ENCODE measurements around the gene FAR1.
"Not testable (repeated sequence)": the region's sequence is repeated elsewhere in the genome, so short reads cannot be mapped to it uniquely, and the experiment has no call there.

The FAR1 gene

DNA sequence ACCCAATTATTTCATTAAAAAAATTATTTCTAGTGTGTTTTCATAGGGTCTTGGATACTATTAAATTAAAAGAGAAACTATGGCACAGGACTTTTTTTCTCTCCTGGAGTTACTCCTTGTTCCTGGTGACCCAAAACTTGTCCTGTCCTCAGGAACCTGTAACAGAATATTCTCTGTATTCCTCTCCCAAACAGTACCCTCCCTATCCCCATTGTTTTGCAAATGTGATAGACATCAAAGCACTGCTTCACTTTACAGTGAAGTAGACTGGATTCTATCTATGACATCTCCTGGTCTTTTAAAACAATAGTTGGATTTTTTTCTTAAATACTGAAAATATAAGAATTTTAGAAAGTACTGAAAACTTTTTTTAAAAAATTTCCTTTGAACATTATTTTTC is 37.2 kb downstream of the FAR1 start:
- no peak for DNase-seq (ENCODE audit: low spot score)
- Mint-ChIP-seq H3K4me3 (no peak overlapping the region), H3K27ac (no peak overlapping the region), H3K9me3 (no peaks in the 10 kb centered on the region), H3K36me3 (ENCODE audit: low read depth) (peaks cover 24% of the 10 kb centered on the region), H3K4me1 (ENCODE audit: low read depth) (no peaks in the 10 kb centered on the region), H3K27me3 (ENCODE audit: low read depth) (no peaks in the 10 kb centered on the region)

DNA sequence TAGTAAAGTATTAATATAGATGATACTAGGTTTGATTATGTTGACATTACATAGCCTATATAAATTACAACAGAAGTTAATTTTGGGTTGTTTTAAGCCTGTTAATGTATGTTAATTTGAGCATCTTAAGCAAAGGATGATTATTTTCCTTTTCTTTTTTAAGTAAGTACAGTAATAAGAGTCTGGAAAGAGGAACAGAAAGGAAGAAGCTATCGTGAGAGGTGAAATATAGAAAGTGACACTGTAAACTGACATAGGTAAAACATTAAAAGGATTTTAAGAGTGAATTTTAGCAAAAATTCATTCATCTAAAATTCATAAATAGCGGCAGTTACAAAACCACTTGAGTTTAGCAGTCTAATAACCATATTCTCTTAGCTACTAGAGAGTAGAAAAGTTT is 45.5 kb downstream of the FAR1 start:
- peaks cover 40% of the 10 kb centered on the region for H3K36me3 Mint-ChIP-seq (ENCODE audit: low read depth)
- H3K4me3 Mint-ChIP-seq, result no peak overlapping the region
- no peak overlapping the region for H3K27ac Mint-ChIP-seq
- no peaks in the 10 kb centered on the region for H3K27me3 Mint-ChIP-seq (ENCODE audit: low read depth)
- DNase-seq (ENCODE audit: low spot score), result no peak
- no peaks in the 10 kb centered on the region for H3K9me3 Mint-ChIP-seq
- H3K4me1 Mint-ChIP-seq (ENCODE audit: low read depth), result peaks cover 8% of the 10 kb centered on the region

DNA sequence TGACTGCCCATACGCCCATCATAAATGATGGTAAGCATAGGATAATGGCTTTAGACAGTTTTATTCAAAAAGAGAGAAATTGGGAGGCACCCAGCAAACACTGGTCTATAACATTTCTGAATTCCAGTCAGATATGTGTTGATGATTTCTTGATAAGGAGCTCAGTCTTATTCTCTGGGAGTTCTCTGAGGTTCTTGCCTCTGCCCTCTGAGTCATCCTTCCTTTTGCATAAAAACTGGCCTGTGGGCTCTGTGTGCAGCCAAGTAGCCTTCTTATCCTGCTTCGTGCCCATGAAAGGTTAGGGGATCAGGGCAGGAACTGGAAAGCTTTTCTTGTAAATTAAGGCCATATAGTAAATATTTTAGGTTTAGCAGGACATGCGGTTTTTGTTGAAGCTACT is 48.9 kb downstream of the FAR1 start:
- no peak for DNase-seq (ENCODE audit: low spot score)
- Mint-ChIP-seq H3K36me3 (ENCODE audit: low read depth) (peaks cover 29% of the 10 kb centered on the region), H3K27me3 (ENCODE audit: low read depth) (no peaks in the 10 kb centered on the region), H3K4me1 (ENCODE audit: low read depth) (peaks cover 8% of the 10 kb centered on the region), H3K9me3 (no peaks in the 10 kb centered on the region), H3K27ac (no peak overlapping the region), H3K4me3 (no peak overlapping the region)

DNA sequence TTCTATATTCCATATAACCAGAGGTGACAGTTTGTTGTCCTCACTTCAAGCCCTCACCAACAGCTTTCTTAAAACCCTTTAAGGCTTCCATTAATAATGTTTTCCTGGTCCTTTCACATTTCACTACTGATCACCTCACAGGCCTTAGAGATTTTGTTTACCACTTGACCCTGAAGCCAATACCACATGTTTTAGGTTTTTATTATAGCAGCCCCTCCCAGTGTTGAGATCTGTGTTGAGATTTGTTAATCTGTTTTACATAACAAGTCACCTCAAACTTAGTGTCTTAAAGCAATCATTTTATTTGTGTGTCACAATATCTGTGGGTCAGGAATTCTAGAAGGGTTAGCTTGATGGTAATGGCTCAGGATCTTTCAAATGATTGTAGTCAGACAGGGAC is 49.9 kb downstream of the FAR1 start:
- no peak overlapping the region for H3K4me3 Mint-ChIP-seq
- H3K9me3 Mint-ChIP-seq, result no peaks in the 10 kb centered on the region
- peaks cover 35% of the 10 kb centered on the region for H3K36me3 Mint-ChIP-seq (ENCODE audit: low read depth)
- H3K27ac Mint-ChIP-seq, result peak overlapping the region; percentile 2
- H3K4me1 Mint-ChIP-seq (ENCODE audit: low read depth), result peaks cover 8% of the 10 kb centered on the region
- DNase-seq (ENCODE audit: low spot score), result no peak
- no peaks in the 10 kb centered on the region for H3K27me3 Mint-ChIP-seq (ENCODE audit: low read depth)

DNA sequence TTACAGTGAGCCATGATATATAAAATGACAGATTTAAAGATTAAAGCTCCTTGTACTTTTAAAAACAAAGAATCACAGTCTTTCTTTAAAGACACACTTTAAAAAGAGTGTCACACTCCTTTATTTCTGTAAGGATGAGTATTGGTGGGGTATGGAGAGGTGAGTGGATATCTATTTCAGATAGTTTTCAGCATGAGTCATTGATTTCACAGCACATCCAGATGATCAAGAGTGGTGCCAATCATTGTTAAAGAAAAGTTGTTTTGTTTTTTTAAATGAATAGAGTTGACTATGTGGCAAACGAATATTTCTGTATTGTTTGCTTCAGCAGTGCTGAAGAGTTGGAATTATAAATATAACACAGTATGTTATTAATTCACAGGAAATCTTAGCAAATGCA is 52.5 kb downstream of the FAR1 start:
- peaks cover 30% of the 10 kb centered on the region for H3K36me3 Mint-ChIP-seq (ENCODE audit: low read depth)
- H3K27ac Mint-ChIP-seq, result no peak overlapping the region
- H3K4me3 Mint-ChIP-seq, result no peak overlapping the region
- no peak for DNase-seq (ENCODE audit: low spot score)
- no peaks in the 10 kb centered on the region for H3K9me3 Mint-ChIP-seq
- H3K27me3 Mint-ChIP-seq (ENCODE audit: low read depth), result no peaks in the 10 kb centered on the region
- H3K4me1 Mint-ChIP-seq (ENCODE audit: low read depth), result peaks cover 8% of the 10 kb centered on the region

DNA sequence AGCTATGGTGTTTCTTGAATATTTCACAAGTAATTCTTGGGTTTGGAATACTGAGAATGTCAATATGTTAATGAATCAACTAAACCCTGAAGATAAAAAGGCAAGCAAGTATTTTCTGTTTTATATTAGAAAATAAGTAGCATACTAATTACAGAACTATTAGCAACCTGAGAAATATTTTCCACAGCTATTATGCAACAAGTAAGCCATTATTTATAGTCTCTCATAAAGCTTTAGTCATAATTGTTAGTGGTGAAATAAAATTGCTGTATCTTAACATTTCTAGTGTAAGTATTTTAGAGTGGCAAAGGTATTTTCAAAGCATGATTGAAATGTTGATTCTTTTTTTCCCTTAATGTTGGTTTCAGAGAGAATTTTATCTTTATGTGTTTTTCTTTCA is 53.3 kb downstream of the FAR1 start:
- Mint-ChIP-seq H3K9me3 (no peaks in the 10 kb centered on the region), H3K27ac (no peak overlapping the region), H3K27me3 (ENCODE audit: low read depth) (no peaks in the 10 kb centered on the region), H3K4me3 (no peak overlapping the region), H3K4me1 (ENCODE audit: low read depth) (peaks cover 8% of the 10 kb centered on the region), H3K36me3 (ENCODE audit: low read depth) (peaks cover 29% of the 10 kb centered on the region)
- DNase-seq (ENCODE audit: low spot score), result no peak

DNA sequence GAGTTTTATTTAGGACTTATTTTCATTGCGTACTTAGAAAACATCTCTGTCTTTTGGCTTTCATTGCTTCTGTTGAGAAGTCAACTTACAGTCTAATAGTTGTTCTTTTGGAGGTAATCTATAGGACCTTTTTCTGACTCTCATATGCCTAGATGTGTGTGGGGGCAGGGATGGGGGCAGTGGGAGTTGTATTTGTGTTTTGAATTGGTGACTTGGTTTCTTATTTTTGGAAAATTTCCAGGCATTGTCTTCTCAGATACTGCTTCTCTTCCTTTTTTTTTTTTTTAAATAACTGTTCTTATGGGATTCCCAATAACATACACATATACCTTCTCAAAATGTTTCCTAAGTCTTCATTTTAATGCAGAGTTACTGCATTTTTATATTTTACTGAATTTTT is 58.0 kb downstream of the FAR1 start:
- Mint-ChIP-seq H3K27ac (no peak overlapping the region), H3K27me3 (ENCODE audit: low read depth) (no peaks in the 10 kb centered on the region), H3K9me3 (no peaks in the 10 kb centered on the region), H3K36me3 (ENCODE audit: low read depth) (peaks cover 39% of the 10 kb centered on the region), H3K4me1 (ENCODE audit: low read depth) (no peaks in the 10 kb centered on the region), H3K4me3 (no peak overlapping the region)
- no peak for DNase-seq (ENCODE audit: low spot score)

DNA sequence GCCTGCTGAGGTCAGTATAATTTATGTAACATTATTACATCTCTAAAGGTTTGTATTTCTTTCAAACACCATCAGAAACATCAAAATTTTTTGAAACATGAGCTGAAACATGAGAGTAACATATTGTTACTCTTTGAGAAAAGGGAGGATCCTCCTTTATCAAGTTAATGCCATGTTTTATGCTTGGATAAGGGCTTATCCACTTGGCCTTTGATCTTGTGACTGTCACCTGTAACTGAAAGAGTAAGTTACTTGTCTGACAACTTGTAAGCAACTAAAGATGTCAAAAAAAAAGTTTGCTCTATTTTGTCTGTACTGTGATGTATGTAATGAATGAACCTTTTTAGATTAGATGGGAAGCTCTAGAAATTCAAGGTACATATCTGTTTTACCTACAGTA is 59.6 kb downstream of the FAR1 start:
- H3K36me3 Mint-ChIP-seq (ENCODE audit: low read depth), result peaks cover 35% of the 10 kb centered on the region
- no peaks in the 10 kb centered on the region for H3K4me1 Mint-ChIP-seq (ENCODE audit: low read depth)
- no peak overlapping the region for H3K27ac Mint-ChIP-seq
- no peak overlapping the region for H3K4me3 Mint-ChIP-seq
- H3K27me3 Mint-ChIP-seq (ENCODE audit: low read depth), result no peaks in the 10 kb centered on the region
- DNase-seq (ENCODE audit: low spot score), result no peak
- H3K9me3 Mint-ChIP-seq, result no peaks in the 10 kb centered on the region

DNA sequence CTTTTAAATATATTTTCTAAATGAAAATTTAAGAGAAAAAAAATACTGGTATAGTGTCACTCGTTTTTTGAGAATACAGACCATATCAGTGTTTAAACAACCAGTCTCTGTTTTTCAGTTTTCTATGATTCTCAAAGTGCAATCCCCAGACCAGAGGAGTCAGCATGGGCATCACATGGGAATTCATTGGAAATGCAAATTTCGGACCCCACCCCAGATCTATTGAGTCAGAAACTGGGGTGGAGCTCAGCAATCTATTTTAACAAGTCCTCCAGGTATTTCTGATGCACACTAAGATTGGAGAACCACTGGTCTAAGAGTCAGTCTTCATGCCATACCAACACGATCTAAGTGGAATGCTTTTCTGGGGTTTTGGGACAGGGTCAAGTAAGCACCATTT is 66.1 kb downstream of the FAR1 start:
- H3K27me3 Mint-ChIP-seq (ENCODE audit: low read depth), result peaks cover 6% of the 10 kb centered on the region
- no peak overlapping the region for H3K27ac Mint-ChIP-seq
- H3K4me1 Mint-ChIP-seq (ENCODE audit: low read depth), result no peaks in the 10 kb centered on the region
- H3K9me3 Mint-ChIP-seq, result no peaks in the 10 kb centered on the region
- no peak overlapping the region for H3K4me3 Mint-ChIP-seq
- DNase-seq (ENCODE audit: low spot score), result no peak
- H3K36me3 Mint-ChIP-seq (ENCODE audit: low read depth), result peaks cover 1% of the 10 kb centered on the region

DNA sequence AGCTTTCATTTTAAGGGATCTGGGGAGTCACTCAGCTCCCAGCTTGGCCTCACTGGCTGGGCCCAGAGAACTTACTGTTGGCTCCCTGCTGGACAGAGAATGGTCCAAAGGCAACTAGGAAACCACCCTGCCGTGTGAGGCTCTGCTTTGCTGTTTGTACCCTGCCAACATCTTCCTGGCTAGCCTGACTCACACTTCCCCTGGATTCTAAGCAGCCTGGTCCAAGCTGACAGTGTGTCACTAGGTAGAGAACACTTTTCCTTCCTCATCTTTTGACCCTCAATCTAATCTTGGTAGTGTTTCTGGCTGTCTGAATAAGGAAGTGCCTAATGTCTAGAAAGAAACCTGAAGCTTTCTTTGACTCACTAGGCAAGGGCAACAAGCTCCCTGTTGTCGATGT is 76.7 kb downstream of the FAR1 start:
- Mint-ChIP-seq H3K27me3 (ENCODE audit: low read depth) (peaks cover 15% of the 10 kb centered on the region), H3K27ac (no peak overlapping the region), H3K4me3 (no peak overlapping the region), H3K9me3 (no peaks in the 10 kb centered on the region), H3K36me3 (ENCODE audit: low read depth) (no peaks in the 10 kb centered on the region), H3K4me1 (ENCODE audit: low read depth) (no peaks in the 10 kb centered on the region)
- no peak for DNase-seq (ENCODE audit: low spot score)

DNA sequence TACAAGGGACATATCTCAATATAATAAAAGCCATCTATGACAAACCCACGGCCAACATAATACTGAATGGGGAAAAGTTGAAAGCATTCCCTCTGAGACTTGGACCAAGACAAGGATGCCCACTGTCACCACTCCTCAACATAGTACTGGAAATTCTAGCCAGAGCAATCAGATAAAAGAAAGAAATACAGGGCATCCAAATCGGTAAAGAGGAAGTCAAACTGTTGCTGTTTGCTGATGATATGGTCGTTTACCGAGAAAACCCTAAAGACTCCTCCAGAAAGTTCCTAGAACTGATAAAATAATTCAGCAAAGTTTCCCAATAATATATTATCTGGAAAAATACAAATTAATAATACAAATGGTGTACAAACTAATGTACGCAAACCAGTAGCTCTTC is 84.8 kb downstream of the FAR1 start:
- H3K4me1 Mint-ChIP-seq (ENCODE audit: low read depth); H3K4me3 Mint-ChIP-seq; H3K9me3 Mint-ChIP-seq; DNase-seq (ENCODE audit: low spot score); H3K36me3 Mint-ChIP-seq (ENCODE audit: low read depth); H3K27ac Mint-ChIP-seq: not testable (repeated sequence)
- H3K27me3 Mint-ChIP-seq (ENCODE audit: low read depth), result peaks cover 26% of the 10 kb centered on the region

DNA sequence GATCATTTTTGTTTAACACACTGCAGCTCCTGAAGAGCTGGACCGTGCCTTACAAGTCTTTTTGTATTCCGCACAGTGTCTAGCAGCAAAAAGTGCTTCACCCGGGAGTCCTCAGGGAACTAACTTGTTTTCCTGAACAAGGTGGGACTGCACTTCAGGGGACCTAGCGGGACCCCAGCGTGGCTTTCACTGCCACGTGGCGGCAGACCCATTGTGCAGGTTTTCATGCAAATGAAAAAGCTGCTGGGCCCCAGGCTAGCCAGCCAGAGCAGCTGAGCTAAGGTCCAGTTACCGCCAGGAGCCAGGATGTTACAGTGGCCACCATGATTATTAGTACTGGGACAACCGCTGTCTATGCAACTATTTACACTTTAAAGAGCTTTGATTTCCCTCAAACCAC is 90.6 kb downstream of the FAR1 start:
- H3K27ac Mint-ChIP-seq, result no peak overlapping the region
- H3K9me3 Mint-ChIP-seq, result no peaks in the 10 kb centered on the region
- H3K4me3 Mint-ChIP-seq, result no peak overlapping the region
- no peaks in the 10 kb centered on the region for H3K36me3 Mint-ChIP-seq (ENCODE audit: low read depth)
- no peaks in the 10 kb centered on the region for H3K4me1 Mint-ChIP-seq (ENCODE audit: low read depth)
- H3K27me3 Mint-ChIP-seq (ENCODE audit: low read depth), result peaks cover 21% of the 10 kb centered on the region
- no peak for DNase-seq (ENCODE audit: low spot score)

DNA sequence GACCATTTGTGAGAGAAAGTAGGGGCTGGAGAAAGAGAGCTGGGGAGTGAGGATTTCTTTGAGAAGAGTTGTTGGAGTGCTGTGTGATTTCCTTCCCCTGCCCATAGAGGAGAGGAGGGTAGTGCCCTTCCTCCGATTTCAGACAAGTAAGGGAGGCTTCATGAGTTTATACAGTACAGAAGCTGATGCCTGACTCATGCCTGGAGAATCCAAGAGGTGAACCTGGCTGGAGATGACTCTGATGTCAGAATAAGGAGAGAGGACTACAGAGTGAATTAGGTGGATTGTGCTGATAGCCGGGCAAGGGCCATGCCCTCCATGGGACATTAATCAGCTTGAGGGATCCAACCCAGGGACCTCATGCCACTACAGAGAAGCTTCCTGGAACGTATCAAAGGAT is 91.6 kb downstream of the FAR1 start:
- no peak overlapping the region for H3K27ac Mint-ChIP-seq
- no peaks in the 10 kb centered on the region for H3K36me3 Mint-ChIP-seq (ENCODE audit: low read depth)
- H3K27me3 Mint-ChIP-seq (ENCODE audit: low read depth), result peaks cover 18% of the 10 kb centered on the region
- no peaks in the 10 kb centered on the region for H3K9me3 Mint-ChIP-seq
- no peak overlapping the region for H3K4me3 Mint-ChIP-seq
- DNase-seq (ENCODE audit: low spot score), result no peak
- no peaks in the 10 kb centered on the region for H3K4me1 Mint-ChIP-seq (ENCODE audit: low read depth)

DNA sequence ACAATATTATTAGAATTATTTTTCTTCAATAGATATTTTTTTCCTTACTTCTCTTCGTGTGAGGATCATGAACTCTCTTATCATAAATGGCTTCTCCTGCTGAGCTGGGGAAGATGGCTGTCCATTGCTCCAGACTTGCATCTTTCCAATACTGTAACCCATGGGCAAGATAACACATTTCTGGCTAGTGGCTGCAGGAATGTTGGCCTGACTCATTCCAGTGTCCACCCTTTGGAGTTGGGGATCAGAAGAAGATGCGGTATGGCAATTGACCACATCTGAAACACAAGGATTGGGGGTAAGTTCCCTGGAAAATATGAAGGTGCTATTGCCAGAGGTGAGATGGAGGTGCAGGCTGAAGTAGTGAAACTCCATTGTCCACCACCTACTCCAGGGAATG is 92.8 kb downstream of the FAR1 start:
- DNase-seq (ENCODE audit: low spot score), result no peak
- Mint-ChIP-seq H3K27me3 (ENCODE audit: low read depth) (peaks cover 10% of the 10 kb centered on the region), H3K4me1 (ENCODE audit: low read depth) (no peaks in the 10 kb centered on the region), H3K9me3 (no peaks in the 10 kb centered on the region), H3K27ac (no peak overlapping the region), H3K4me3 (no peak overlapping the region), H3K36me3 (ENCODE audit: low read depth) (no peaks in the 10 kb centered on the region)

DNA sequence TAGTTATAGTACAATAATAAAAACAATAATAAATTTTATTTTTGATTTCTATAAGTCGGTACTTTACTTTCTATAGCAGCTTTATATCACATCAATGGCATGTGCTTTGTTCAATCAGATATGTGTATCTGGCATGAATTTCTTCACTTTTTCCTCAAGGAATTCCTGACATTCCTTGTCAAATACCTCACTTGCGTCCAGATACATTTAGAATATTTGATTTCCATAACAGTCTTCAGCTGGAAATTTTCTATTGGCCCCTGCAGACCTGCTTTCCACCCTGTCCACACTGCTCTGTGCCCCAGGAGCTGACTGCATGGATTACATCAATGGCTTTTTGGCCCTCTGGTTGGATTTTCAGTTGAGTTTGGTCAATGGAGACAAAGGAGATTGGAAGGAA is 93.2 kb downstream of the FAR1 start:
- no peak overlapping the region for H3K4me3 Mint-ChIP-seq
- no peak for DNase-seq (ENCODE audit: low spot score)
- no peaks in the 10 kb centered on the region for H3K36me3 Mint-ChIP-seq (ENCODE audit: low read depth)
- no peak overlapping the region for H3K27ac Mint-ChIP-seq
- H3K9me3 Mint-ChIP-seq, result no peaks in the 10 kb centered on the region
- peaks cover 6% of the 10 kb centered on the region for H3K27me3 Mint-ChIP-seq (ENCODE audit: low read depth)
- H3K4me1 Mint-ChIP-seq (ENCODE audit: low read depth), result no peaks in the 10 kb centered on the region

DNA sequence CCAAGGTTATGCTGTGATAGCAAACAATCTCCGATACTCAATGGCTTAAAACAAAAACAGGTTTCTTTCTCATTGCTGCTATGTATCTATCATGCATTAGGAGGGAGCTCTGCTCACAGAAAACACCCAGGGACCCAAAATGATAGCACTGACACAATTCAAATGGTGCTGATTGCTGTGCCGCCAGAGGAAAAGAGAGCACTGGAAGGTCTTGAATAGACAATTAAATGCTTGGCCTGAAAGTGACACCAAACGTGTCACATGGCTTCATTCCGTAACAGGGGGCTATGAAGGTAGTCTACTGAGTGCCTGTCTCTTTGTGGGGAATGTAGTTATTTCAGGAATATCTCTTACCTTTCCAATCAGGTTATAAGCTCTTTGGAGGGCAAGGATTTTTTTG is 94.2 kb downstream of the FAR1 start:
- H3K27ac Mint-ChIP-seq, result no peak overlapping the region
- DNase-seq (ENCODE audit: low spot score), result no peak
- H3K4me3 Mint-ChIP-seq, result no peak overlapping the region
- H3K36me3 Mint-ChIP-seq (ENCODE audit: low read depth), result no peaks in the 10 kb centered on the region
- H3K4me1 Mint-ChIP-seq (ENCODE audit: low read depth), result no peaks in the 10 kb centered on the region
- peaks cover 7% of the 10 kb centered on the region for H3K27me3 Mint-ChIP-seq (ENCODE audit: low read depth)
- no peaks in the 10 kb centered on the region for H3K9me3 Mint-ChIP-seq
